Body of pancreas (tissue), 4 donors: ENCODE measurements around the gene SULT1C4.

Experiments
- POLR2A ChIP-seq, 3 donors: fragments of 450-650 bp; IDR thresholded peaks; one replicate each; pipeline ENCODE4 v1.6.1; 2016; ENCODE audit warnings: antibody characterized with exemption in 3 of 3, mild to moderate bottlenecking in 2 of 3
- TF ChIP-seq, protein P1 (sequence below), 7 experiments: fragments of 450-650 bp in 4 of 7; fragments of 200-600 bp in 3 of 7; sonication (generic) in 3 of 7; IDR thresholded peaks; one replicate each; pipeline ENCODE4 v1.5.1; 2016 to 2019; ENCODE audit warnings: antibody characterized with exemption in 7 of 7

DNA sequence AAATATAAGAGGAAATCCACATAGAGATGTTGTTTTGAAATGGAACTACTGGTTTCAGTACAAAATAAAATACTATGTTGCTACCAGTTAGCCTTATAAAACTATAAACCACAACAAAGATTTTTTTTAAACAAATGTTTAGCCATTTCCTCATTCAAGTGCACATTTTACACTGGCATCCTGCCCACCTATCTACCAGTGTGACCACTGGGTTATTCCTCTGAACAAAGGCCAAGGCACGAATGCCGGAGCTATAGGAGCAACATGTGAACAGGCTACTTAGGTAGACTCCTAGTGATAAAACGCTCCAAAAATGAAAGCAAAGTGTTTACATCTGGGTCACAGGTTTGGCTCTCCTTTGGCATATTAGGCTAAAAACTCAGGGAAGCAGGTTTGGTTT lies 31.8 kb upstream of the SULT1C4 start:
- TF ChIP-seq, protein P1, sequence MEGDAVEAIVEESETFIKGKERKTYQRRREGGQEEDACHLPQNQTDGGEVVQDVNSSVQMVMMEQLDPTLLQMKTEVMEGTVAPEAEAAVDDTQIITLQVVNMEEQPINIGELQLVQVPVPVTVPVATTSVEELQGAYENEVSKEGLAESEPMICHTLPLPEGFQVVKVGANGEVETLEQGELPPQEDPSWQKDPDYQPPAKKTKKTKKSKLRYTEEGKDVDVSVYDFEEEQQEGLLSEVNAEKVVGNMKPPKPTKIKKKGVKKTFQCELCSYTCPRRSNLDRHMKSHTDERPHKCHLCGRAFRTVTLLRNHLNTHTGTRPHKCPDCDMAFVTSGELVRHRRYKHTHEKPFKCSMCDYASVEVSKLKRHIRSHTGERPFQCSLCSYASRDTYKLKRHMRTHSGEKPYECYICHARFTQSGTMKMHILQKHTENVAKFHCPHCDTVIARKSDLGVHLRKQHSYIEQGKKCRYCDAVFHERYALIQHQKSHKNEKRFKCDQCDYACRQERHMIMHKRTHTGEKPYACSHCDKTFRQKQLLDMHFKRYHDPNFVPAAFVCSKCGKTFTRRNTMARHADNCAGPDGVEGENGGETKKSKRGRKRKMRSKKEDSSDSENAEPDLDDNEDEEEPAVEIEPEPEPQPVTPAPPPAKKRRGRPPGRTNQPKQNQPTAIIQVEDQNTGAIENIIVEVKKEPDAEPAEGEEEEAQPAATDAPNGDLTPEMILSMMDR (IDR thresholded peaks at IDR 0.05): no peak
- no peak for TF ChIP-seq POLR2A (IDR thresholded peaks at IDR 0.05)
